B cell (primary cell): ENCODE measurements around the gene DAP. TPM values are rescaled to one million over a fixed set of nuclear protein-coding genes. Genes with fewer than 3 reads are reported as not detected.

Experiments used
- ATAC-seq: fragments of 200-7000 bp; cut with Tn5 transposase; one replicate; pipeline ENCODE4 v1.10.0; 2021; ENCODE audit warnings: low read depth, mild to moderate bottlenecking, moderate number of reproducible peaks, moderate library complexity
- CTCF ChIA-PET: fragments of 350-600 bp; sonication (Branson Sonifier 250); formaldehyde crosslinking; loops from one replicate; lab custom pipeline; 2021; ENCODE audit warnings: antibody characterized with exemption, inconsistent platforms; lab: Charles Lee
- POLR2A ChIA-PET: fragments of 350-600 bp; sonication (Branson Sonifier 250); formaldehyde crosslinking; loops from one replicate; lab custom pipeline; 2021; ENCODE audit warnings: antibody characterized with exemption; lab: Charles Lee
- DNase-seq: peaks from one replicate; pipeline ENCODE4 v3.0.0; 2013
- H2AFZ ChIP-seq: 2 replicates; pipeline ENCODE4 v1.6.1; 2012; ENCODE audit warnings: mild to moderate bottlenecking, low read depth, low read length; ENCODE audit not compliant: insufficient read depth, poor library complexity, severe bottlenecking
- H3K27ac ChIP-seq, 2 donors: 1 replicate in 1 of 2; 2 replicates in 1 of 2; pipeline ENCODE4 v1.5.1; 2012 to 2013; ENCODE audit warnings: low read length in 2 of 2, mild to moderate bottlenecking in 2 of 2, moderate library complexity in 1 of 2
- H3K27me3 ChIP-seq, 4 experiments: fragments of 200-600 bp in 1 of 4; sonication (generic) in 1 of 4; replicated peaks in 1 of 4; 1 replicate in 2 of 4; 2 replicates in 2 of 4; pipeline versions ENCODE4 v1.6.1 to v1.7.0; 2013 to 2016; ENCODE audit warnings: low read length in 3 of 4, mild to moderate bottlenecking in 2 of 4, mixed read lengths in 1 of 4, moderate library complexity in 1 of 4; ENCODE audit not compliant: insufficient read depth in 4 of 4, control insufficient read depth in 3 of 4; ENCODE audit errors: control extremely low read depth in 1 of 4
- H3K36me3 ChIP-seq, 2 experiments: replicated peaks in 1 of 2; 1 replicate in 1 of 2; 2 replicates in 1 of 2; pipeline versions ENCODE4 v1.6.1 to v1.7.1; 2013; ENCODE audit warnings: low read length in 1 of 2; ENCODE audit not compliant: insufficient read depth in 2 of 2, control insufficient read depth in 1 of 2; ENCODE audit errors: control extremely low read depth in 1 of 2, extremely low read depth in 1 of 2
- H3K4me1 ChIP-seq, 2 donors: fragments of 200-600 bp in 1 of 2; sonication (generic) in 1 of 2; 1 replicate in 1 of 2; 2 replicates in 1 of 2; pipeline versions ENCODE4 v1.5.1 to v1.6.1; 2013 to 2017; ENCODE audit warnings: low read length in 2 of 2; ENCODE audit not compliant: control insufficient read depth in 2 of 2, insufficient read depth in 2 of 2
- H3K4me2 ChIP-seq: replicated peaks from 2 replicates; pipeline ENCODE3; 2012; ENCODE audit warnings: mild to moderate bottlenecking, low read depth, low read length; ENCODE audit not compliant: poor library complexity, severe bottlenecking
- H3K4me3 ChIP-seq, 5 experiments: fragments of 200-600 bp in 1 of 5; sonication (generic) in 1 of 5; 1 replicate in 3 of 5; 2 replicates in 2 of 5; pipeline versions ENCODE4 v1.5.1 to v1.7.0; 2011 to 2016; ENCODE audit warnings: low read length in 4 of 5, mild to moderate bottlenecking in 4 of 5, low read depth in 2 of 5, control low read depth in 1 of 5, moderate library complexity in 1 of 5; ENCODE audit not compliant: insufficient read depth in 1 of 5; ENCODE audit errors: control extremely low read depth in 1 of 5, extremely low read depth in 1 of 5
- H3K79me2 ChIP-seq: fragments of 200-600 bp; sonication (generic); one replicate; pipeline ENCODE4 v1.6.0; 2016; ENCODE audit warnings: low read length; ENCODE audit not compliant: control insufficient read depth, insufficient read depth
- H3K9ac ChIP-seq: fragments of 200-600 bp; sonication (generic); 2 replicates; pipeline ENCODE4 v1.6.1; 2017; ENCODE audit warnings: mild to moderate bottlenecking, low read length, moderate library complexity
- H3K9me3 ChIP-seq, 3 donors: one replicate each; pipeline versions ENCODE4 v1.6.1 to v1.7.1; 2013; ENCODE audit warnings: low read length in 2 of 3; ENCODE audit not compliant: control insufficient read depth in 2 of 3, insufficient read depth in 1 of 3; ENCODE audit errors: control extremely low read depth in 1 of 3
- H4K20me1 ChIP-seq: 2 replicates; pipeline ENCODE4 v1.6.0; 2012; ENCODE audit warnings: mild to moderate bottlenecking, low read length; ENCODE audit not compliant: insufficient read depth, control insufficient read depth, poor library complexity, severe bottlenecking
- H3K27ac Mint-ChIP-seq: one replicate; pipeline ENCODE4 v1.8.0; 2021; ENCODE audit warnings: mixed read lengths
- H3K27me3 Mint-ChIP-seq: one replicate; pipeline ENCODE4 v1.8.0; 2021; ENCODE audit warnings: mixed read lengths
- H3K4me1 Mint-ChIP-seq: one replicate; pipeline ENCODE4 v1.8.0; 2021; ENCODE audit warnings: mixed read lengths
- H3K4me3 Mint-ChIP-seq: one replicate; pipeline ENCODE4 v1.8.0; 2021; ENCODE audit warnings: mixed read lengths
- H3K9me3 Mint-ChIP-seq: one replicate; pipeline ENCODE4 v1.8.0; 2022; ENCODE audit warnings: mixed read lengths; ENCODE audit not compliant: insufficient read depth
- EZH2 ChIP-seq: IDR thresholded peaks from 2 replicates; pipeline ENCODE4 v1.6.1; 2012; ENCODE audit warnings: borderline replicate concordance, low read depth, mild to moderate bottlenecking, moderate library complexity, low read length; ENCODE audit not compliant: insufficient read depth, poor library complexity, severe bottlenecking
- WGBS: methylation state at CpG from one replicate; pipeline ENCODE4 v1.1.5; 2013; ENCODE audit warnings: missing lambda C conversion rate; ENCODE audit not compliant: insufficient coverage; 5-methylcytosine and 5-hydroxymethylcytosine counted together
- intact Hi-C: fragments of 100-400 bp; cut with micrococcal nuclease; formaldehyde crosslinking; loops from one replicate; pipeline ENCODE4 v1.10.0; 2022
- polyA plus RNA-seq: library from polyadenylated mRNA; depleted of rRNA; stranded (reverse); fragments of >200 nt; gene quantifications from 2 replicates; pipeline ENCODE4 v1.2.3, GENCODE V29; 2012
- total RNA-seq, 2 donors: library from RNA; stranded (reverse); fragments of 120-200 nt in 1 of 2; gene quantifications; 1 replicate in 1 of 2; 2 replicates in 1 of 2; pipeline versions ENCODE4 v1.2.3 to v1.2.4, GENCODE V29; 2013 to 2022
- TF ChIP-seq, protein P1 (sequence below): fragments of 200-600 bp; IDR thresholded peaks from one replicate; pipeline ENCODE4 v1.8.0; 2022; ENCODE audit warnings: antibody characterized with exemption, mild to moderate bottlenecking

DAP gene
- total and polyA plus RNA-seq, 2 donors (not counting 1 experiment from before 2014, with no cell fraction given): 42.6 to 49.8 TPM

DNA sequence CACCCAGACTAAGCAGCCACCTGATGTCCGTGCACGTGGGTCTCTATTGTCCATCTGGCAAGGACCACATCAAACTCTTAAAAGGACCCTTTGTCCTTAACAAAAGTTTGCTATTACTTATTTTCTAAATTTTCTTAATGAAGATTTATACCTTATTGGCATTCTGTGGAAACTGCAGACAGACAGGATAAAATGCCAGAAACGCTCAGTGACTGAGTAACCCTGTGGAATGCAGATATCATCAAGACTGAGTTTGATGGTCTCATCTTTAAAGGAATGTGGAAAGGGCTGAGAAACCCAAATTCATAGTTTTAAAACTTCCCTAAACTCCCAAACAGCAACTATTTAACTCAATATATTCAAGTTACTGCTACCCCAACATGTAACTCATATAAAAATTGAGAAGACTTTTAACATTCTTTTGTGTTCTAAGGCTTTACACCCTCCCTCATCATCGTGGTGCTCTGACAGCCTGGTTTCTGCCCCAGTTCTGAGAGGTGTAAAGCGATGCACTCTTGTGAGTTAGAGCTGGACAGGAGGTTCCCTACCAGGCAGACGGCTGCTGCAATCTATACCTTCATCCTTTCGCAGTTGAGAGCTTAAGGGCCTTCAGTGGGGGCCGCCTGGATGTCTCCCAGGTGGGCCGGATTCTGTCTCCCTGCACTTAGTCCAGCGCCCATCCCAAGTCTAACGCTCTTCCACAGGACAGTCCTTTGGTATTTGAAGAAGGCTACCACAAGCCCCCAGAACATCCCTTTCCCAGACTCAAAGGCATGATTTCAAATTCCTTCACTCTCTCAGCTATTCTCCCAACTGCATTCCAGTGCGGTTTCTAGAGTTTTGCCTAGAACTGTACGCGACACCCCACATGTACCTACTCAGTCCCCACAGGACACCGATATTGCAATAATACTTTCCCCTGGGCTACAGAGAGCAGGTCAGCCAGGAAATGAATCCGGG lies 68.9 kb downstream of the DAP start:
- Histone ChIP-seq H3K4me2 (no peak overlapping the region), H3K27me3 (no peaks in the 10 kb centered on the region)
- CTCF ChIA-PET: interaction anchor here (0.7 to 3.7 kb wide), 4 partner anchors 10 to 241 kb away, joined by 3 to 31 read pairs (median 14); no protein-coding TSS in a partner anchor

More for the DNA sequence above, 68.9 kb downstream of the DAP start:
- POLR2A ChIA-PET: no interaction called here
- Histone ChIP-seq H3K9me3 (no peaks in the 10 kb centered on the region), H3K79me2 (peaks cover 5% of the 10 kb centered on the region), H3K27ac (no peak overlapping the region), H4K20me1 (peaks cover under 1% of the 10 kb centered on the region), H2AFZ (no peak overlapping the region), H3K4me1 (peaks cover 0 to 7% of the 10 kb centered on the region in 2 donors), H3K4me3 (no peak overlapping the region), H3K9ac (no peak overlapping the region), H3K36me3 (peaks cover 5 to 8% of the 10 kb centered on the region in 2 experiments)
- ATAC-seq: no peak
- Mint-ChIP-seq H3K4me3 (no peak overlapping the region), H3K4me1 (peaks cover 12% of the 10 kb centered on the region), H3K27me3 (no peaks in the 10 kb centered on the region), H3K9me3 (peaks cover 2% of the 10 kb centered on the region), H3K27ac (no peak overlapping the region)
- no peak for TF ChIP-seq EZH2
- TF ChIP-seq, protein P1, sequence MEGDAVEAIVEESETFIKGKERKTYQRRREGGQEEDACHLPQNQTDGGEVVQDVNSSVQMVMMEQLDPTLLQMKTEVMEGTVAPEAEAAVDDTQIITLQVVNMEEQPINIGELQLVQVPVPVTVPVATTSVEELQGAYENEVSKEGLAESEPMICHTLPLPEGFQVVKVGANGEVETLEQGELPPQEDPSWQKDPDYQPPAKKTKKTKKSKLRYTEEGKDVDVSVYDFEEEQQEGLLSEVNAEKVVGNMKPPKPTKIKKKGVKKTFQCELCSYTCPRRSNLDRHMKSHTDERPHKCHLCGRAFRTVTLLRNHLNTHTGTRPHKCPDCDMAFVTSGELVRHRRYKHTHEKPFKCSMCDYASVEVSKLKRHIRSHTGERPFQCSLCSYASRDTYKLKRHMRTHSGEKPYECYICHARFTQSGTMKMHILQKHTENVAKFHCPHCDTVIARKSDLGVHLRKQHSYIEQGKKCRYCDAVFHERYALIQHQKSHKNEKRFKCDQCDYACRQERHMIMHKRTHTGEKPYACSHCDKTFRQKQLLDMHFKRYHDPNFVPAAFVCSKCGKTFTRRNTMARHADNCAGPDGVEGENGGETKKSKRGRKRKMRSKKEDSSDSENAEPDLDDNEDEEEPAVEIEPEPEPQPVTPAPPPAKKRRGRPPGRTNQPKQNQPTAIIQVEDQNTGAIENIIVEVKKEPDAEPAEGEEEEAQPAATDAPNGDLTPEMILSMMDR: no peak
- intact Hi-C loops: loop anchor here (10.0 kb wide), 1 partner anchor 163 kb away; no protein-coding TSS in a partner anchor
- no peak for DNase-seq
- WGBS: 98% methylated on average over 12 of the region's 16 CpGs
